ENCODE measurements around the gene RAP1B. TPM values are rescaled to one million over a fixed set of nuclear protein-coding genes. Genes with fewer than 3 reads are reported as not detected.

Gene RAP1B
- total RNA-seq, 1 donor from 2014 or later = 158 TPM

DNA sequence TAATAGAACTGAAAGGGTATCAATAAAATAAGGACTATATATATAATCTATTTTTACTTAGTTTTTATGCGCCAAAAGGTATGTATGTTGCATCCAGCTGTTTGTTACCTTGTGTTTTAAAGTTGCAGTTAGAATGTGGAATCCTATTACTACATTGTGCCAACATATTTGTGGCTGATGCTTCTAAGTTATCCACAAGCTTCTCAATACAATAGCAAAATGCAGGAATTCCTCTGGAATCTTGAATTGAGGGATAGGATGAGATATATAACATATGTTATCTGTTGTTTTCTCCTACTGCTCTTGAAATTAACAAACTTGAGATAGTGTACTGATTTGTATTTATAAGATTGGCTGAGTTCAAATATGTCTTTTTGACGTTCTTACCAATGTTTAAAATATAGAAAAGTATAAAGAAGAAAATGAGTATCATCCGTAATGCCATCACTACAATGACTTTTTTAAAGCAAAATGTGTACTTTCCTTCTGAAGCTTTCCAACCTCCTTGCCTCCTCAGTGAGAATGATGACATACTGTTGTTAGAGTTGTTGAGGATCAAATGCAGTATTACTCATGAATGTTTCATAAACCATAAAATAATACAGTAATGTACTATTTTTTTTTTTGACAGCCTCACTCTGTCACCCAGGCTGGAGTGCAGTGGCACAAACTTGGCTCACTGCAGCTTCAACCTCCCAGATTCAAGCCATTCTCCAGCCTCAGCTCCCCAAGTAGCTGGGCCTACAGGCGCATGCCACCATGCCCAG, 6.6 kb downstream of the RAP1B start:
- no peak for ATAC-seq
- Histone ChIP-seq H3K27me3 (no peaks in the 10 kb centered on the region), H3K36me3 (no peaks in the 10 kb centered on the region), H3K4me1 (peaks cover 99% of the 10 kb centered on the region), H3K9me3 (no peaks in the 10 kb centered on the region), H3K4me3 (no peak overlapping the region), H3K27ac (no peak overlapping the region)
- intact Hi-C loops (cut with DNase I) = no loop called here
- no peak for DNase-seq
- no peak for TF ChIP-seq CTCF (IDR thresholded peaks at IDR 0.05)

DNA sequence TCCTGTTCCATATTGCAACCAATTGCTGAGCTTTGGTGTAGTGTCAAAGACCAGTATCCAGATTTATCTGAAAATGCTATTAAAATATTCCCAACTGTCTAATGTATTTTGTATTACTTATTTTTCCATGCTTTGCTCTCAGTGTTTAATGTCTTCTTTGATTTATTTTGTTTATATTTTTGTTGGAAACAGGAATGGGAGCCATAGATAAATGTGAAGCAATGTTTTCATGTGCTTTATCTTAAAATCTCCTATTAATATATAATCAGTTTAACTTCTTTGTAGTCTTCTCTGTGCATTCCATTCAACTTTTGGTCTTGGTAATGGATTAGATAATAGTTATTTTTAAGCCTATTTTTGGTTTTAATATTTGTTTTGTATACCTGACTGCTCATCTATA, 8.8 kb downstream of the RAP1B start:
- no peak for TF ChIP-seq CTCF (IDR thresholded peaks at IDR 0.05)
- Histone ChIP-seq H3K27ac (no peak overlapping the region), H3K9me3 (no peaks in the 10 kb centered on the region), H3K4me3 (no peak overlapping the region), H3K4me1 (peaks cover 96% of the 10 kb centered on the region), H3K36me3 (no peaks in the 10 kb centered on the region), H3K27me3 (no peaks in the 10 kb centered on the region)
- intact Hi-C loops (cut with DNase I) = no loop called here
- no peak for ATAC-seq
- DNase-seq = no peak

- intact Hi-C loops (cut with DNase I) = no loop called here
- no peaks in the 10 kb centered on the region for H3K9me3 ChIP-seq
- H3K27ac ChIP-seq = no peak overlapping the region
- no peak overlapping the region for H3K4me3 ChIP-seq
- no peak for TF ChIP-seq CTCF (IDR thresholded peaks at IDR 0.05)
- DNase-seq (no peak), ATAC-seq (no peak)
- H3K27me3 ChIP-seq = no peaks in the 10 kb centered on the region
- H3K4me1 ChIP-seq = peaks cover 90% of the 10 kb centered on the region
- peaks cover 9% of the 10 kb centered on the region for H3K36me3 ChIP-seq
Measured at GRCh38 chr12:68620519-68621471, 10.1 kb downstream of the RAP1B start.

DNA sequence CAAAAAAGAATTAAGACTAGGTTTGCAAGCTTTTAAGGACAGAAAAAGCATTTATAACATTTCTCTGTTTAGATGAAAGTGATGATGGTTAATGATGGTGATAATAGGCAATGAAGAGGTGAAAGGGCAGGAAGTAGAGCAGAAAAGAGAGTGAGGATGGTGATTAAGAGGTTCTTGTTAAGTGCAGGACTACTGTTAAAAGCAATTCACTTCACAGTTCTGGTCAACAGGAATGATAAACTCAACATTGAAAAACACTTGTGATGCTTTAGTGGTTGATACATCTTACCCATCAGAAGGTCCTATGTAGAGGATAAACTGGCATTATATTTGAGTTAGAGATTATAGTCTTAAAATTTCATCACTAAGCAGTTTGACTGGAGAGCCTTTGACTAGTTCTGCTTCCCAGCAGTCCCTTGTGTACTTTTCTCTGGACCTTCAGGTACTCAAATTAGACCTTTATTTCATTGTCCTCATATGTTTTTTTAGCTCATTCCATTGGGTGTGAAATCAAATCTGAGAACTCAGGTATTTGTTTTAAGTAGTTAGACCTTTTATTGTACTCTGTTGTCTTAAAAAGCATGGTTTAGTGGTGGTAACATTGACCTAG, 10.9 kb downstream of the RAP1B start:
- peaks cover 82% of the 10 kb centered on the region for H3K4me1 ChIP-seq
- H3K36me3 ChIP-seq = peaks cover 9% of the 10 kb centered on the region
- DNase-seq (no peak), ATAC-seq (no peak)
- intact Hi-C loops (cut with DNase I) = no loop called here
- no peak overlapping the region for H3K4me3 ChIP-seq
- no peak overlapping the region for H3K27ac ChIP-seq
- no peaks in the 10 kb centered on the region for H3K9me3 ChIP-seq
- H3K27me3 ChIP-seq = no peaks in the 10 kb centered on the region
- no peak for TF ChIP-seq CTCF (IDR thresholded peaks at IDR 0.05)

- intact Hi-C loops (cut with DNase I) = no loop called here
- Histone ChIP-seq H3K4me3 (no peak overlapping the region), H3K4me1 (peaks cover 76% of the 10 kb centered on the region), H3K9me3 (no peaks in the 10 kb centered on the region), H3K27me3 (no peaks in the 10 kb centered on the region), H3K27ac (no peak overlapping the region), H3K36me3 (peaks cover 9% of the 10 kb centered on the region)
- peak; percentile 48 for ATAC-seq
- no peak for DNase-seq
- no peak for TF ChIP-seq CTCF (IDR thresholded peaks at IDR 0.05)
Measured at GRCh38 chr12:68622250-68622649, 11.6 kb downstream of the RAP1B start.

All from upper lobe of right lung (tissue), 1 donor.